GM21528 (cell line): ENCODE measurements around the gene MGP.

Experiments used
- ATAC-seq: cut with Tn5 transposase; IDR thresholded peaks from one replicate; pipeline ENCODE4 v1.9.1; 2021; ENCODE audit warnings: mild to moderate bottlenecking, moderate library complexity; ENCODE audit not compliant: unreplicated experiment, low FRiP score

Gene MGP

GRCh38 chr12:14885718-14886221 lies at the start of gene MGP:
Gene MGP, minus strand, starts transcription at chr12:14885854. Its CDS starts 63 bp downstream, at chr12:14885791.
- no peak for ATAC-seq

DNA sequence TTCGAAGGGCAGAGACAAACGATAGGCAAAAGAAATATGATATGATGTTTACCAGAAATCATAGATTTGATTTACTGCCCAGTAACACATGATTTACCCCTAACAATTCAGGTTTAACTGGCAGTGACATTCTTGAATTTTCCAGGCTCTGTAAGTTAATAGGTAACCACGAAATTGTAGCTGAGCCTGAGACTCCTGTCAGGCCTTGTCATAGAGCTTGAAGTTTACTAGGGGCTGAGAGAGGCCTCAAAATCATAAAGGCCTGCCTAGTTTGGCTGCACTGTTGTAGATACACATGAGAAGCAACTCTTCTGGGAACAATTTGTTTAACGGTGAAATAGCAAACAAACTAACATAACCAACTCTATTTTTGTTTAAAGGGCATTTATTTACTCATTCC lies 49.4 kb upstream of the MGP start:
- ATAC-seq = no peak

DNA sequence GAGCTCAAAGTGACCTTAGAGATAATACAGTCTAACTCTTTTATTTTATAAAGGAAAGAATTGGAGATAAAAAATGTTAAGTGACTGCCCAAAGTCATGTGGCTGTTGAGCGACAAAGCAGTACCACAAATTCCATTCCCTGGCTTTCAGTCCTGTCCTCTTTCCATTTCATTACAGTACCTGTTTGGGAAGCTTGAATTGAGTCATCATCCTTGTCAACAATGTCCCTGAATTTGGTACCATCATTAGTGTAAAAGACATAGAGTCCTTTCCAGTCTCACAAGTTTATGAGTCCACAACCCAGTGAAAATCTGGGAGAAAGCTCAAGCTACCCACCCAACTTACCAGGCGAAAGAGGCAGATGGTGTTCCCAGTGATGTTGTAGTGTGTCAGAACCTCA lies 48.9 kb upstream of the MGP start:
- no peak for ATAC-seq

- no peak for ATAC-seq
Observed at GRCh38 chr12:14931791-14932560, 46.3 kb upstream of the MGP start.

- no peak for ATAC-seq
Observed at GRCh38 chr12:14931359-14931758, 45.7 kb upstream of the MGP start.

DNA sequence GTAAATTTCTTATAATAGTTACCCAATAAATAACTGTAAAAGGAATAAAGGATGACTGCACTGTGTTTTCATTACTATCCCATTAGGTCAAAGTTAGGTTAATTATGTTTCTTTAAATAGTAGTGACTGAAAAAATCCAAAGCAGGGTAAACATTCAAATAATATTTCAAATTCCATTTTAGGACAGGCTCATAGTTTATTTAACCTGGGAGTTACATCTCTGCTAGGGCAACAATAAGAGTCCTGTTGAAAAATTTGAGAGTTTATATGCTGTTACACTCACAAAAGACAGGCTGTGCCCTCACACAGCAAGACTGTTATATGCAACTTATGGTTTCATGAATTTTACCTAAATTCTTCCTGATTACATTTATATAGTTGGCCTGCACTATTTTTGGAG lies 44.6 kb upstream of the MGP start:
- no peak for ATAC-seq

DNA sequence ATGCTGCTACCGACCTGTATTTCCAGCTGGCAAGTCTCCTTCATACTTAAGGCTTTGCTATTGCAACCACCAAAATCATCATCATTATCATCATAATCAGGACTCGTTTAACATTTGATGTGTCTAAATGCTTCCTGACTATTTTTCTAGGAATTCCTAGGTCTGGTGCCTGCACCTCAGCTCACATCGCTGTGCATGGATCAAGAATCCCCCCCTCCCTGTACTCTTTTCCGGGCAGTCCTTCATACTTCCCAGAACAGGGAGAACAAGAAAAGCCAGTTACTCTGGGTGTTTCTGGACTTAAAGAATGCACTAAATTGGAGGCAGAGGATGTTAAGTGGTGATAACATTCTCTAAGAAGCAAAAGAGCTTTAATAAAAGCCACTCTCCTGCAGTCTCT lies 43.3 kb upstream of the MGP start:
- ATAC-seq = no peak

DNA sequence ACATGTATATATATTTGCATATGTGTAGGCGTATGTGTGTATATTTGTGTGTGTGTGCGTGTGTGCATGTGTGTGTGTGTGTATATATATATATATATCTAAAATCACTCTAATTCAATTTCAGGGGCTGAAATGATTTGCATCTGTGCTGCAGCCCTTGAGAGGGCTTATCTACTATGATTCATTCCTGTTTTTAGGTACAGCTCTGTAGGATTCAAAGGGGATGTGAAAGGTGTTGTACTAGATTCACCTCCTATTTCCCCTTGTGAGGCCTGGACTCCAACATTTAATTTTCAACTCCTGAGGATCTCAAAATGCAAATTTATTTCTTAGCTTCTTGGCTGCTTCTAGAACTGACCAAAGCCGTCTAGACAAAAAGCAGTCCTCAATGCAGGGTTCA lies 41.6 kb upstream of the MGP start:
- ATAC-seq = no peak

- no peak for ATAC-seq
Observed at GRCh38 chr12:14924541-14924940, 38.9 kb upstream of the MGP start.

DNA sequence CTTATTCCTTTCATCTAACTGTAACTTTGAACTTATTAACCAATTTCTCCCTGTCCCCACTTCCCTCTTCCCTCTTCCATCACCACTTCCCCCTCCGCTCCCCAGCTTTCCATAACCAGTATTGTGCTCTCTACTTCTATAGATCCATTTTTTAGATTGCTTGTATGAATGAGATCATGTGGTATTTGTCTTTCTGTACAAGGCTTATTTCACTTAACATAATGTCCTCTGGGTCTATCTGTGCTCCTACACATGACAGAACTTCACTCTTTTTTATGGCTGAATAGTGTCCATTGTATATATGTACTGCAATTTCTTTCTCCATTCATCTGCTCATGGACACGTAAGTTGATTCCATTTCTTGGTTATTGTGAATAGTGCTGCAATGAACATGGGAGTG lies 38.3 kb upstream of the MGP start:
- ATAC-seq = no peak

- peak; percentile 77 for ATAC-seq
Observed at GRCh38 chr12:14921218-14921617, 35.6 kb upstream of the MGP start.

- ATAC-seq = peak; percentile 89
Observed at GRCh38 chr12:14920475-14921126, 34.9 kb upstream of the MGP start.

DNA sequence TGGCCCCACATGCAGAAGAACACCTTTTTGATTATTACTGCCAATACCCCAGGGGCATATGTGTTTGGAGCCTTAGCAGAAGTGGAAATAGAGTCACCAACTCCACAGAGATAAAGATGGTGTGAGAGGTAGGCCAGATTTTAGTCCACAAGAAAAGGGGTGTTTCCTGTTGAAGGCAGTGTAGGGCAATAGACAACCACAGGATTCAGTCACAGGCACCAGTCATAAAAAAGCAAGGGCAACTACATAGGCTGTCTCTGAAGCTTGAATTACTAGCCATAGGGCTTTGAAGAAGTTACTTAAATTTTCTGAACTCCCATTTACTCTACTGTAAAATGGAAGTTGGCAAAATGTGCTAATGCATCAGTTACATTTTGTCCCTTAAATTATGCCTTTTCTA lies 33.8 kb upstream of the MGP start:
- no peak for ATAC-seq

DNA sequence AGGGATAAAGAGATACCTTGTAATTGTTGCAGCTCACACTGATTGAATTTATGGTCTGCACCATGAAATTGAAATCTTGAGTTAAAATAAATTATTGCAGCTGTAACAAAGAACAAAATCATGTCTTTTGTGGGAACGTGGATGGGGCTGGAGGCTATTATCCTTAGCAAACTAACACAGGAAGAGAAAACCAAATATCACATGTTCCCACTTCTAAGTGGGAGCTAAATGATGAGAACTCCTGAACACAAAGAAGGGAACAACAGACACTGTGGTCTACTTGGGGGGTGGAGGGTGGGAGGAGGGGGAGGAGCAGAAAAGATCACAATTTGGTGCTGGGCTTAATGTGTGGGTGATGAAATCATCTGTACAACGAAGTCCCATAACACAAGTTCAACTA lies 30.1 kb upstream of the MGP start:
- no peak for ATAC-seq

DNA sequence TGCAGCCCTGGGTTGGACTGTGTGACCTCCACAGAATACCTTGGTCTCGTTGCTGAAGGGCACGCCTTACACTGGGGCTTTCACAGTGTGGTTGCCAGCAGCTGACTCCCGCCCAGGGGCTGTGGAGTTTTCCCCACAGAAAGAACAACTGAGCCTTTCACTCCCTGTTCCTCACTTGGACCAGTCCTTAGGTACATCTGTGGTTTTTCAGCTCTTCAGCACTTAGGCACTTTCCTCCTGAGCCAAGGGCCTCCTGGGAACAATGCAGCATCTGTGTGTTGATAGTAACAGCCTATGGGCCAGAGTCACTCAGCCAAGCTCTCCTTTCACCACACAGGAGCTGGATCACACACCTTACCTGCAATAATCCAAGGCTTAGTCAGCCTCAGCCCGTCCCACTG lies 27.7 kb upstream of the MGP start:
- ATAC-seq = no peak

- no peak for ATAC-seq
Observed at GRCh38 chr12:14911131-14911530, 25.5 kb upstream of the MGP start.

- no peak for ATAC-seq
Observed at GRCh38 chr12:14910090-14910915, 24.6 kb upstream of the MGP start.

DNA sequence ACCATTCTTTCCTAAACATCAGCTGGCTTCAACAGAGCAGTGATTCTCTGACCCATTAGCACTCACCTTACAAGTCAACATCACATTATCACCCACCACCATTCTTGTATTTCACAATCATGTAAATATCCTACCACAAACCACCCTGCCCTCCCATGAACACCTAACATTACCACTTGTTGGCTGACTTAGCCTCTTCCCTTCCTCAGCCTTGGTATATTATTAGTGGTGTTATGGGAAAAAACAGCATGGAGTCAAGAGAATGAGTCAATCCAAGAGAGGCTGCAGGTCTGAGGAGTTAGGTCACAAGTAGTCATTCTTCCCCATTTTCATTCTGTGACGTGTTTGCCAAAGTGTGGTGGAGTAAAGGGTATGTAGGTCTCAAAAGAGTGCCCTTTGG lies 22.3 kb upstream of the MGP start:
- ATAC-seq = no peak

DNA sequence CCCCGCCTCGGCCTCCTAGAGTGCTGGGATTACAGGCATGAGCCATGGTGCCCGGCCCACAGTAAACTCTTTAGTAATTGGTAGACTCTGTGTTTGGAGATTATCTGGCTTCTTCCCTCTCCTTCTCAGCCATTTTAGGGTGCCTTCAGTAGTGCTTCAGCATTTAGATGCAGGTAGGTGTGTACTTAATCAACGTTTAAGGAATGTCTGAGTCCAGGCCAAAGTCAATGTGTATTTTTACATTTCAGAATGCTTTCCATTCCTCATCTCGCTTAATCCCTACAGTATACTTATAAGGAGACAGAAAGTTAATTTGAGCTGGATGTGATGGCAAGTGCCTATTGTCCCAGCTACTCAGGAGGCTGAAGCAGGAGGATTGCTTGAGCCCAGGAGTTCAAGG lies 20.5 kb upstream of the MGP start:
- ATAC-seq = no peak

DNA sequence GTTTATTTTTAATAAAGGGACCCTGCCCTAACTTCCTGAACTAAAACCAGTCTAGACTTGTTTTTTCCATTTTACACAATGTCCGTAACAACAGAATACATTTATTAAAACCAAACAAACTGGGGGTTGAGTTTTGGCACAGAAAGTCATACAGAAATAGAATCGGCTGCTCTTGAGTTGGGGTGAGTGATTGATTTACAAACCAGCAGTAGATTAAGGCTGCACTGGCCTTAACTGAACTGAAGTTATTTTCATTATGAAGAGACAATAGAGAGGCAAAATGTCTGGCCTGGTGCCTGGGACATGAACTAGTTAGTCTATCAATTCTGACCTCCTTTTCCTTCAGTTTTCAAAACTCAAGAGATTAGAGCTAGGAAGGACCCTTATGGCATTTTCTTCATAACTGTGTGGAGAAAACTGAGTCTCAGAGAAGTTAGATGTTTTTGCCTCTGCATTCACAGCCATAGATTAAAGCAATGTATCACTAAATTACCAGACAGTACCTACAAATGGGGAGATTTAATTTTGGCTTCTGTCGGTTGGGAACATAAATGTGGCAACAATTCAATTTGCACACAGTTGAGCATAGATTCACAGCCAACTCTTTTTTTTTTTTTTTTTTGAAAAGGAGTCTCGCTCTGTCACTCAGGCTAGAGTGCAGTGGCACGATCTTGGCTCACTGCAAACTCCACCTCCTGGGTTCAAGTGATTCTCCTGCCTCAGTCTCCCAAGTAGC lies 19.8 kb upstream of the MGP start:
- no peak for ATAC-seq

DNA sequence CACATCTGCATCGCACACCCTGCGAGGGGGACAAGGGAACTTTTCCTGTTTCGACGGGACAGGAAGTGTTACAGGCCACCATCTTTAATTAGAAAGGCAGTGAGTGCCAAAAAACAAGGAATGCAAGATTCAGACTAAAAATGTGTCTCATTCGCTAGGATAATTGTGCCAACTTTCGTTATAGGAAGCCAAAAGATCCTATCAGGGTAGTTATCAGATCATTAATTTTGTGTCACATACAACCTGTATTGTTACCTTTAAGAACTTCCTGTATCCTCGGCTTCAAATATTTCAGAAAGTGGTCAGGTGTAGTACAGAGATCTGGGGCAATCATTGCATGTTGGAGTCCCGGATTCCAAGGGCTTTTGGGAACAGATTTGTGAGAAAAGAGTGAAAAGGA lies 19.2 kb upstream of the MGP start:
- ATAC-seq = no peak
